ENCODE results near the gene CCDC86.
A peak's percentile ranks its signal among the peaks of the same experiment; 100 is the strongest.
"Not testable (repeated sequence)": the region's sequence is repeated elsewhere in the genome, so short reads cannot be mapped to it uniquely, and the experiment has no call there.

The CCDC86 gene

GRCh38 chr11:60841797-60842667 lies at the start of gene CCDC86:
Gene CCDC86 (plus strand): TSS chr11:60842113. CDS start chr11:60842125, 12 bp downstream.
- peak; percentile 98 to 99 for DNase-seq

GRCh38 chr11:60792521-60792920 lies 49.4 kb upstream of the CCDC86 start:
- no peak for DNase-seq

GRCh38 chr11:60795291-60795690 lies 46.6 kb upstream of the CCDC86 start:
- no peak for DNase-seq

- no peak for DNase-seq
These were observed 43.9 kb upstream of the CCDC86 start for GRCh38 chr11:60797846-60798630.

GRCh38 chr11:60798631-60799030 lies 43.3 kb upstream of the CCDC86 start:
- no peak for DNase-seq

GRCh38 chr11:60801194-60801593 lies 40.7 kb upstream of the CCDC86 start:
- DNase-seq = no peak

GRCh38 chr11:60803273-60803936 lies 38.5 kb upstream of the CCDC86 start:
- no peak for DNase-seq

GRCh38 chr11:60809249-60809648 lies 32.7 kb upstream of the CCDC86 start:
- DNase-seq = no peak

GRCh38 chr11:60809691-60810090 lies 32.2 kb upstream of the CCDC86 start:
- no peak for DNase-seq

- no peak for DNase-seq
These were observed 31.8 kb upstream of the CCDC86 start for GRCh38 chr11:60810151-60810550.

- no peak for DNase-seq
These were observed 31.3 kb upstream of the CCDC86 start for GRCh38 chr11:60810569-60810968.

GRCh38 chr11:60813324-60813723 lies 28.6 kb upstream of the CCDC86 start:
- DNase-seq = no peak

GRCh38 chr11:60814112-60814511 lies 27.8 kb upstream of the CCDC86 start:
- DNase-seq = no peak

- no peak for DNase-seq
These were observed 25.2 kb upstream of the CCDC86 start for GRCh38 chr11:60816590-60817157.

GRCh38 chr11:60818057-60818456 lies 23.9 kb upstream of the CCDC86 start:
- no peak for DNase-seq

GRCh38 chr11:60821827-60822599 lies 19.9 kb upstream of the CCDC86 start:
- DNase-seq = no peak

GRCh38 chr11:60823745-60824306 lies 18.1 kb upstream of the CCDC86 start:
- DNase-seq = not testable (repeated sequence)

- no peak for DNase-seq
These were observed 16.8 kb upstream of the CCDC86 start for GRCh38 chr11:60825118-60825517.

GRCh38 chr11:60825790-60826189 lies 16.1 kb upstream of the CCDC86 start:
- no peak for DNase-seq

- no peak for DNase-seq
These were observed 11.3 kb upstream of the CCDC86 start for GRCh38 chr11:60830478-60831142.

- DNase-seq = peak; percentile 78 to 79
These were observed 10.8 kb upstream of the CCDC86 start for GRCh38 chr11:60831143-60831500.
